Natural killer cell (primary cell): ENCODE data around the gene NTNG2. TPM values are rescaled to one million over a fixed set of nuclear protein-coding genes. Genes with fewer than 3 reads are reported as not detected.

ENCODE experiments used
- ATAC-seq, 3 donors: fragments of 150-1000 bp in 2 of 3; fragments of 200-7000 bp in 1 of 3; cut with Tn5 transposase; 1 replicate in 1 of 3; 2 replicates in 2 of 3; pipeline ENCODE4 v1.10.0; 2021; ENCODE audit warnings: mild to moderate bottlenecking in 2 of 3, moderate library complexity in 2 of 3
- DNase-seq, 2 donors: peaks; one replicate each; pipeline versions ENCODE4 v3.0.0 to v3.0.0-alpha.2; 2013 to 2021; ENCODE audit warnings: mixed read lengths in 1 of 2
- H3K27ac ChIP-seq: one replicate; pipeline ENCODE4 v1.5.1; 2013; ENCODE audit warnings: mild to moderate bottlenecking, low read length
- H3K27me3 ChIP-seq: one replicate; pipeline ENCODE4 v1.6.1; 2013; ENCODE audit warnings: low read length; ENCODE audit not compliant: control insufficient read depth, insufficient read depth
- H3K36me3 ChIP-seq: one replicate; pipeline ENCODE4 v1.6.1; 2013; ENCODE audit warnings: low read length; ENCODE audit not compliant: control insufficient read depth, insufficient read depth
- H3K4me1 ChIP-seq: one replicate; pipeline ENCODE4 v1.6.1; 2013; ENCODE audit warnings: low read length; ENCODE audit not compliant: control insufficient read depth, insufficient read depth
- H3K4me3 ChIP-seq: one replicate; pipeline ENCODE4 v1.5.1; 2013; ENCODE audit warnings: low read length
- H3K9me3 ChIP-seq: one replicate; pipeline ENCODE4 v1.6.1; 2013; ENCODE audit warnings: low read length; ENCODE audit not compliant: control insufficient read depth, insufficient read depth
- H3K27ac Mint-ChIP-seq, 2 donors: one replicate each; pipeline ENCODE4 v1.8.0; 2022; ENCODE audit warnings: mild to moderate bottlenecking in 2 of 2, mixed read lengths in 2 of 2, moderate library complexity in 1 of 2
- H3K27me3 Mint-ChIP-seq, 2 donors: one replicate each; pipeline ENCODE4 v1.8.0; 2022; ENCODE audit warnings: low read depth in 2 of 2, mixed read lengths in 2 of 2
- H3K36me3 Mint-ChIP-seq: one replicate; pipeline ENCODE4 v1.8.0; 2022; ENCODE audit warnings: mixed read lengths
- H3K4me1 Mint-ChIP-seq, 2 donors: one replicate each; pipeline ENCODE4 v1.8.0; 2022; ENCODE audit warnings: mixed read lengths in 2 of 2
- H3K4me3 Mint-ChIP-seq: one replicate; pipeline ENCODE4 v1.8.0; 2022; ENCODE audit warnings: mild to moderate bottlenecking, moderate library complexity, mixed read lengths
- H3K9me3 Mint-ChIP-seq, 2 donors: one replicate each; pipeline ENCODE4 v1.8.0; 2022; ENCODE audit warnings: mixed read lengths in 2 of 2
- WGBS: methylation state at CpG from one replicate; pipeline ENCODE4 v1.1.7; 2013; ENCODE audit warnings: missing lambda C conversion rate; ENCODE audit not compliant: insufficient coverage; 5-methylcytosine and 5-hydroxymethylcytosine counted together
- intact Hi-C: fragments of 100-400 bp; cut with micrococcal nuclease; formaldehyde crosslinking; loops from one replicate; pipeline ENCODE4 v1.14.2; 2022
- total RNA-seq, 4 donors: library from RNA; stranded (reverse); fragments of 120-200 nt in 1 of 4; gene quantifications; one replicate each; pipeline versions ENCODE4 v1.2.3 to v1.2.4, GENCODE V29; 2013 to 2022
- TF ChIP-seq, protein P1 (sequence below): fragments of 200-600 bp; IDR thresholded peaks from one replicate; pipeline ENCODE4 v1.8.0; 2022; ENCODE audit warnings: antibody characterized with exemption

NTNG2 gene
- total RNA-seq, 3 donors from 2014 or later (not counting 1 experiment from before 2014, with no cell fraction given) = 23.4 to 67.2 (median 32.6) TPM

DNA sequence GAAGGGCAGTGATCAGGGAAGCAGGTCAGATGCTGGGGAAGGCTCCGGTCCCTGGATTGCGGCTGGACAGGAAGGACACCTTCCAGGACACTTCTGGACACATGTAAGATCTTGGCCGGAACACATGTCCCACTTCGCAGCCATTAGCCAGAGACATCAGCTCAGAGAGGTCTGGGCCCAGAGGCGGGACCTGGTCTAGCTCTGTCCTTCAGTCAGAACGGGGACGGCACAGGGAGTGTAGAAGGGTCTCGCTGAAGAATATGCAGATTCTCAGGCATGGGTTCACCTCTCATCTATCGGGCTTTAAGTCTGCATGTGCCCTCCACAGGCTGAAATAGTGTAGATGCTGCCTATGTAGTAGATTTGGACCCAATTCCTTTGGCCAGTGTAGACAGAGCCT is 73.3 kb downstream of the NTNG2 start:
- Histone ChIP-seq H3K27ac (no peak overlapping the region), H3K4me1 (peaks cover 10% of the 10 kb centered on the region), H3K27me3 (no peaks in the 10 kb centered on the region), H3K9me3 (no peaks in the 10 kb centered on the region), H3K4me3 (no peak overlapping the region), H3K36me3 (no peaks in the 10 kb centered on the region)
- no peak for ATAC-seq
- Mint-ChIP-seq H3K27ac (no peak overlapping the region), H3K4me1 (peaks cover 0 to 4% of the 10 kb centered on the region in 2 donors), H3K4me3 (no peak overlapping the region), H3K36me3 (no peaks in the 10 kb centered on the region), H3K9me3 (no peaks in the 10 kb centered on the region), H3K27me3 (no peaks in the 10 kb centered on the region)
- no peak for DNase-seq
- WGBS = 93% methylated on average over 9 of the region's 9 CpGs
- TF ChIP-seq, protein P1, sequence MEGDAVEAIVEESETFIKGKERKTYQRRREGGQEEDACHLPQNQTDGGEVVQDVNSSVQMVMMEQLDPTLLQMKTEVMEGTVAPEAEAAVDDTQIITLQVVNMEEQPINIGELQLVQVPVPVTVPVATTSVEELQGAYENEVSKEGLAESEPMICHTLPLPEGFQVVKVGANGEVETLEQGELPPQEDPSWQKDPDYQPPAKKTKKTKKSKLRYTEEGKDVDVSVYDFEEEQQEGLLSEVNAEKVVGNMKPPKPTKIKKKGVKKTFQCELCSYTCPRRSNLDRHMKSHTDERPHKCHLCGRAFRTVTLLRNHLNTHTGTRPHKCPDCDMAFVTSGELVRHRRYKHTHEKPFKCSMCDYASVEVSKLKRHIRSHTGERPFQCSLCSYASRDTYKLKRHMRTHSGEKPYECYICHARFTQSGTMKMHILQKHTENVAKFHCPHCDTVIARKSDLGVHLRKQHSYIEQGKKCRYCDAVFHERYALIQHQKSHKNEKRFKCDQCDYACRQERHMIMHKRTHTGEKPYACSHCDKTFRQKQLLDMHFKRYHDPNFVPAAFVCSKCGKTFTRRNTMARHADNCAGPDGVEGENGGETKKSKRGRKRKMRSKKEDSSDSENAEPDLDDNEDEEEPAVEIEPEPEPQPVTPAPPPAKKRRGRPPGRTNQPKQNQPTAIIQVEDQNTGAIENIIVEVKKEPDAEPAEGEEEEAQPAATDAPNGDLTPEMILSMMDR = no peak
- intact Hi-C loops = loop anchor here (5.0 kb wide), 1 partner anchor 68 kb away; no protein-coding TSS in a partner anchor

DNA sequence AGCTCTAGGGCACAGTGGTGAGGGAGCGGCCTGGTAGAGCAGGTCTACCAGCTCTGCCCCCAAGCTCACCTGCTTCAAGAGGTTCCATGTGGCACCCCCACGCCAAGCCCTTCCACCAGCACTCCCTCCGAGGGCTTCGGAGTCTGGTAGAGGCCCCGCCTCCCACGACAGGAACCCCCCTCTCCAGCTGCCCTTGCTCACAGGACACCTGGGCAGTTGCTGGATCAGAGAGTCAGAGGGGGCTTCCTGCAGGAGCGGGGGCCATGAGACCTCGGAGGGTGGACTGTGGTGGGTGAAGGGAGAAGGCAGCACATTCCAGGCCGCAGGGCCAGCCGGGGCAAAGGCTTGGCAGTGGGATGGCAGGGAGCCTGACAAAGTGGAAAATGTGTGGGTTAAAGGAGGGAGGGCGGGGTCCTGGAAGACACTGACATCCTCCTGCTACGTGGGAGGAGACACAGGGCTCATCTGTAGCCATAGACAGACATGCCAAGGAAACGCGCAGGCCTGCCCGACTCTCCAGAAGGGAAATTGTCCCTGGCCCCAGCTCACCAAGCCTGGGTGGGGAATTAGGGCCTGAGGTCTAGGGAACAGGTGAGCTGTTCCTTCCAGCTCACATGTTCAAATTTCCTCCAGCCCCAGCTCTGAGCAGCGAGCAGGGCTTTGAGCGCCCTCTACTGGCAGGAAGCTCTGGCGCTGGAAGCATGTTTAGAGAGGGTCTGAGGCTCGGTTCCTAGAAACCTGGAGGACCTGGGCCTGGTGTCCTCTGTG is 74.2 kb downstream of the NTNG2 start:
- Histone ChIP-seq H3K4me3 (no peak overlapping the region), H3K27me3 (no peaks in the 10 kb centered on the region), H3K27ac (no peak overlapping the region), H3K4me1 (peaks cover 18% of the 10 kb centered on the region), H3K9me3 (no peaks in the 10 kb centered on the region), H3K36me3 (no peaks in the 10 kb centered on the region)
- Mint-ChIP-seq H3K36me3 (no peaks in the 10 kb centered on the region), H3K4me3 (peak overlapping the region; percentile 6), H3K27me3 (no peaks in the 10 kb centered on the region), H3K27ac (no peak overlapping the region), H3K4me1 (peaks cover under 1 to 4% of the 10 kb centered on the region in 2 donors), H3K9me3 (no peaks in the 10 kb centered on the region)
- no peak for ATAC-seq
- peak; percentile 71 to 90 for DNase-seq
- intact Hi-C loops = loop anchor here (1.0 to 5.0 kb wide), 2 partner anchors 69 to 474 kb away; no protein-coding TSS in a partner anchor
- WGBS = 52% methylated on average over 18 of the region's 19 CpGs
- TF ChIP-seq, protein P1 = peak; percentile 94

- WGBS = 57% methylated on average over 18 of the region's 18 CpGs
- Mint-ChIP-seq H3K9me3 (no peaks in the 10 kb centered on the region), H3K27me3 (no peaks in the 10 kb centered on the region), H3K27ac (no peak overlapping the region), H3K36me3 (no peaks in the 10 kb centered on the region), H3K4me3 (peak overlapping the region; percentile 6), H3K4me1 (peaks cover 4 to 6% of the 10 kb centered on the region in 2 donors)
- no peaks in the 10 kb centered on the region for H3K9me3 ChIP-seq
- TF ChIP-seq, protein P1 = peak; percentile 76
- ATAC-seq (no peak), DNase-seq (no peak)
- peaks cover 21% of the 10 kb centered on the region for H3K4me1 ChIP-seq
- no peaks in the 10 kb centered on the region for H3K27me3 ChIP-seq
- no peak overlapping the region for H3K27ac ChIP-seq
- intact Hi-C loops = loop anchor here (1.0 to 5.0 kb wide), 2 partner anchors 69 to 474 kb away; no protein-coding TSS in a partner anchor
- no peaks in the 10 kb centered on the region for H3K36me3 ChIP-seq
- no peak overlapping the region for H3K4me3 ChIP-seq
Measured at GRCh38 chr9:132236662-132237311, 74.9 kb downstream of the NTNG2 start.
